HG03565 (cell line): ENCODE measurements around the gene SLC22A9.
"Not testable (repeated sequence)": the region's sequence is repeated elsewhere in the genome, so short reads cannot be mapped to it uniquely, and the experiment has no call there.

Experiments
- ATAC-seq: cut with Tn5 transposase; IDR thresholded peaks from one replicate; pipeline ENCODE4 v1.9.1; 2021; ENCODE audit warnings: mild to moderate bottlenecking, moderate library complexity; ENCODE audit not compliant: unreplicated experiment

SLC22A9 gene

GRCh38 chr11:63369165-63369970 is at the start of gene SLC22A9:
TSS of gene SLC22A9 (plus strand) at chr11:63369785. CDS start at chr11:63370057, 272 bp downstream.
- ATAC-seq: no peak

- no peak for ATAC-seq
Measured at GRCh38 chr11:63321723-63322122, 47.9 kb upstream of the SLC22A9 start.

GRCh38 chr11:63335089-63335488 is 34.5 kb upstream of the SLC22A9 start:
- not testable (repeated sequence) for ATAC-seq

DNA sequence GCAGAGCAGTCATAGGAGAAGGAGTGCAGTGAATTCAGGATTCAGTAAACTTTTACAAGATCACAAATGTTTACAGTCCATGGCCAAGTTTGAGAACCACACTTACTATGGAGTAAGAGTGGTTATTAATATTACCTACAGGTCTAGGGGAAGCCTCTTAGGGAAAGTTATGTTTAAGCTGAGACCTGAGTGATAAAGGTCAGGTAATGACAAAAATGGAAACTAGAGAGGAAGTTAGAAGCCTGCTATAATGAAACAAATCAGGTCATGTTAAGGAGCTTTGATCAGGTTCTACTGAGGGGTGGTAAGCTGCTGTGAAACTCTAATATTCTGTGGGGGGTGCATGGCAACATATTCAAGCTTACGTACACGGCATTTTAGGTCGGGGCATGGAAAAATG is 32.5 kb upstream of the SLC22A9 start:
- no peak for ATAC-seq

DNA sequence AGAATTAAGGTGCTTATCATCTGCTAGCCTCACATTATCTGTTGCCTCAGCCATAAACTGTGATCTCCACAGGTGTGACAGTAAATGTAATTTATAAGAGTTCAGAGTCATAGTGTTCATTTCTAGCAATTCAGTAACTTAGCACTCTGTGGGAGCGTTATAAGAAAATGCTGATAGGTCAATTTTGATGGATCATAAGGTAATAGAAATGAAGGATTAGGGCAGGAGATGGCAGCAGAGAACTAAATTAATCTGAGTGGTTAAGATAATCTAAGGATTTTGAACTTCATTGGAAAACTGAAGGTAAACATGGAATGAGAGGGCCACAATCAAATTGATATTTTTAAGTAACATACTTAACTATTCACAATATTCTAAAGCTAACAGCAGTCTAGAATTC is 26.5 kb upstream of the SLC22A9 start:
- no peak for ATAC-seq

GRCh38 chr11:63352144-63352543 is 17.4 kb upstream of the SLC22A9 start:
- no peak for ATAC-seq

DNA sequence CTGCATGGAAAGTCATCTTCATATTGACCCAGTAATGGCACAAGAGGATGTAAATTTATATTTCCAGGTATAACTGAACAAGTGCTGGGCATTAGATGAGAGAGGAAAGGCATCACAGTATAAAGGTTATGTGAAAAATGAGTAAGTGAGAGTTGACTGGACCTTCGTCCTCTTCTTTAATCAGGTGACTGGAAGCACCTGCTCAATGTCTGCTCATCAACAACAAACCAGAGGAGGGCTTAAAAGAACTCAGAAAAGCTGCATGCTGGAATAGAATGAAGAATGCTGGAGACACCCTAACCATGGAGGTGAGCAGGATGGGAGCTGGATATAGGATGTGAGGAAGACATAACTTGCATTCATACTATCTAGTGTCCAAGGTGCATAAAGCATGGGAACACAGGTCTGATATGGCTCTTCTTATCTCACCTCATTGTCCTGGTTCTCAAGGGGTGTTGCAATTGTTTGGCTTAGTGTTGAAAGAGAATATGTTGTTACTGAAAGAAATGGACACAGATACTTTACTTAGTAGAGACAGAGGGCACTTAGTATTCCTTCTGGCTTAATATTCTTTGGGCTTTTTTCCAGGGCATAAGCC is 7.3 kb upstream of the SLC22A9 start:
- ATAC-seq: no peak

- no peak for ATAC-seq
Measured at GRCh38 chr11:63369971-63370588, 495 bp downstream of the SLC22A9 start.

GRCh38 chr11:63371396-63371795 is 1.8 kb downstream of the SLC22A9 start:
- no peak for ATAC-seq

DNA sequence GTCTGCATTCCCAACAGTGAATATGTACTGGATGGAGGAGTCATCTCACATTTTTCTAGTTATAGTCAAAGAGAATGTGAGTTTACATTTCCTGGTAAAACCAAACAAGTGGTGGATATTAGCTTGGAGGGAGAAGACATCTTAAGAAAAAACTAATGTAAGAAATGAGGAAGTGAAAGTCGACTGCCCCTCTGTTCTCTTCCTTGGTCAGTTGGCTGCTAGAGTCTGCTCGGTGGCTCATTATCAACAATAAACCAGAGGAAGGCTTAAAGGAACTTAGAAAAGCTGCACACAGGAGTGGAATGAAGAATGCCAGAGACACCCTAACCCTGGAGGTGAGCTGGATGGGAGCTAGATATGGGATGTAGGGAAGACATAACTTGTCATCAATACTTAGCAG is 5.8 kb downstream of the SLC22A9 start:
- ATAC-seq: no peak

- ATAC-seq: no peak
Measured at GRCh38 chr11:63380130-63380529, 10.5 kb downstream of the SLC22A9 start.

- ATAC-seq: no peak
Measured at GRCh38 chr11:63395697-63396096, 26.1 kb downstream of the SLC22A9 start.

GRCh38 chr11:63404161-63404935 is 34.8 kb downstream of the SLC22A9 start:
- no peak for ATAC-seq

DNA sequence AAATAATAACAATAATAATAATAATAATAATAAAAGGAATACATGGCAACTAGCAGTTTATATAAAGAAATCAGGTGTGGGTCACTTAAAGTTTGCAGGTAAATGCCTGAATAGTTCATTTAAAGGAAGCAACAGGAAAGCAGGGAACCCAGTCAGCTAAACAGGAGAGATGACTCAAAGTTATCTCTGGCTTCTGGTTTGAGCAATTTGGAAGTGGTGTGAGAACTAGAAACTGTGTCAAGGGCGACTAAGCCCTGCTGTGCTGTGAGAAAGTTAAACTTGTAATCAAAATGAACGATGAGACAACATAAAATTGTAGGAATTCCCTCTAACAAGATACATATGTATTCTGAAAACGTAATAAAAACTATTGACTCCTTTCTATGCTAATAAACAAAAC is 35.5 kb downstream of the SLC22A9 start:
- ATAC-seq: no peak

- ATAC-seq: no peak
Measured at GRCh38 chr11:63406458-63406857, 36.9 kb downstream of the SLC22A9 start.

DNA sequence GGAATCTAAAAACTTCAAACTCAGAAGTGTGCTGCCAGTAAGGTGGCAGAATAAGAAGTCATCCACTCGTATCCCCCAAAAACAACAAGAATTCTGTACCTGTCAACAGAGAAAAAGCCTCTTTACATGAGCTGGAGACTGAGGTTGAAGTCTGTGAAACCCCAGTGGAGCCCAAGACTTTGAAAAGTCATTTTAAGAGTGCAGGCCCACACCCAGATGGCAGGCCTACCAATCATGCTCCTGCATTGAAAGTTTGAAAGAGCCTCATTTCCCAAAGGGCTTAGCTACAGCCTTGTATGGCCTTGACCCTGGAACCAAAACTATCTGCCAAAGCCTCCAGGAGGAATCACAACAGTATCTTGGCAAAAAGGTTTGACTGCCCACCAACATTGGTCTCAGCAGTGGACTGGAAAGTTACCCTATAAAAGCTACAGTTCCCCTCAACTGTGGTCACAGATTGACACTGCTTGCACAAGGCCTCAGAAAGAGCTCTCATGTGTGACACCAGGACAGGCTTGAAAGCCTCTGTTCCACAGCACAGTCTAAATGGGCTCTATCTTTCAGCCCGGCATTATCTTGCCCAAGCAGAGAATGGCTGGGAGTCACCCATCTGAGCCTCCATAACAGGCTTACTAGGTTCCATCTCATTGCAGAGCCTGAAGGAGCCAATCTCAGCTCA is 47.7 kb downstream of the SLC22A9 start:
- ATAC-seq: no peak

DNA sequence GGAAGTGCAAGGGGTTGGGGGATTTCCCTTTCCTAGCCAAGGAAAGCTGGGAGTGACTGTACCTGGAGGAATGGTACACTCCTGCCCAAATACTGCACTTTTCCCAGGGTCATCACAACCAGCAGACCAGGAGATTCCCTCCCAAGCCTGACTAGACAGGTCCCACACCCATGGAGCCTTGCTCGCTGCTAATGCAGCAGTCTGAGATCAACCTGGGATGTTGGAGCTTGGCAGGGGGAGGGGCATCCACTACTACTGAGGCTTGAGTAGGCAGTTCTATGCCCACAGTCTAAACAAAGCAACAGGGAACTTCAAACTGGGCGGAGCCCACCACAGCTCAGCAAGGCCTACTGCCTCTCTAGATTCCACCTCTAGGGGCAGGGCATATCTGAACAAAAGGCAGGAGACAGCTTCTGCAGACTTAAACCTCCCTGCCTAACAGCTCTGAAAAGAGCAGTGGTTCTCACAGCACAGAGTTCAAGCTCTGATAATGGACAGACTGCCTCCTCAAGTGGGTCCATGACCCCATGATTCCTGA is 58.5 kb downstream of the SLC22A9 start:
- no peak for ATAC-seq

DNA sequence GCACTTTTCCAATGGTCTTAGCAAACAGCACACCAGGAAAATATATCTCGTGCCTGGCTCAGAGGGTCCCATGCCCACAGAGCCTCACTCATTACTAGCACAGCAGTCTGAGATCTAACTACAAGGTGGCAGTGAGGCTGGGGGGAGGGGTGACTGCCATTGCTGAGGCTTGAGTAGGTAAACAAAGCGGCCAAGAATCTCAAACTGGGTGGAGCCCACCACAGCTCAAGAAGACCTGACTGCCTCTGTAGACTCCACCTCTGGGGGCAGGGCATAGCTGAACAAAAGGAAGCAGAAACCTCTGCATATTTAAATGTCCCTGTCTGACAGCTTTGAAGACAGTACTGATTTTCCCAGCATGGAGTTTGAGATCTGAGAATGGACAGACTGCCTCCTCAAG is 61.1 kb downstream of the SLC22A9 start:
- not testable (repeated sequence) for ATAC-seq

DNA sequence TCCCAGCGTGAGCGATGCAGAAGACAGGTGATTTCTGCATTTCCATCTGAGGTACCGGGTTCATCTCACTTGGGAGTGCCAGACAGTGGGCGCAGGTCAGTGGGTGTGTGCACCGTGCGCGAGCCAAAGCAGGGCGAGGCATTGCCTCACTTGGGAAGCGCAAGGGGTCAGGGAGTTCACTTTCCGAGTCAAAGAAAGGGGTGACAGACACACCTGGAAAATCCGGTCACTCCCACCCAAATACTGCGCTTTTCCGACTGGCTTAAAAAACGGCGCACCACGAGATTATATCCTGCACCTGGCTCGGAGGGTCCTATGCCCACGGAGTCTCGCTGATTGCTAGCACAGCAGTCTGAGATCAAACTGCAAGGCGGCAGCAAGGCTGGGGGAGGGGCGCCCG is 65.8 kb downstream of the SLC22A9 start:
- ATAC-seq: not testable (repeated sequence)

DNA sequence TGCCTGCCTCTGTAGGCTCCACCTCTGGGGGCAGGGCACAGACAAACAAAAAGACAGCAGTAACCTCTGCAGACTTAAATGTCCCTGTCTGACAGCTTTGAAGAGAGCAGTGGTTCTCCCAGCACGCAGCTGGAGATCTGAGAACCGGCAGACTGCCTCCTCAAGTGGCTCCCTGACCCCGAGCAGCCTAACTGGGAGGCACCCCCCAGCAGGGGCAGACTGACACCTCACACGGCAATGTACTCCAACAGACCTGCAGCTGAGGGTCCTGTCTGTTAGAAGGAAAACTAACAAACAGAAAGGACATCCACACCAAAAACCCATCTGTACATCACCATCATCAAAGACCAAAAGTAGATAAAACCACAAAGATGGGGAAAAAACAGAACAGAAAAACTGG is 66.2 kb downstream of the SLC22A9 start:
- ATAC-seq: not testable (repeated sequence)
